ENCODE measurements around the gene AGMO.

DNA sequence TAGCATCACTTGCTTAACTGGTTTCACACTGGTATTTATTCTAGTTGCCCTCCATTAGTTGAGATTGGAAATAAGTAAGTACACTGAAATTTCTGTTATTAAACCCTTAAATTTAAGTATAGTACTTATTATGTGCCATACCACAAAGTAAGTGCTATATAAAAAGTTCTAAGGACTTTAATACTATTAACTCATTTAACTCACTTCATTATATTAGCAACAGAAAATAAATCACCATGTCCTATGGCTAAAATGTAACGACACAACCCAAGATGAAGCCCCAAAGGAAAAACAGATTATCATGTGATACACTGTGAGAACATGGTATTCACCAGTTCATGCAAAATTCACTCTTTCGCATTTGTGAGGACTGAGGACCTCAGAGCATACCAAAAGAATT lies 70.5 kb downstream of the AGMO start:
- TF ChIP-seq CTCF (conservative IDR thresholded peaks at IDR 0.05): no peak
- TF ChIP-seq ZFX (IDR thresholded peaks at IDR 0.05): no peak
